HG03066 (cell line): ENCODE data around the gene GRIK4.
"Not testable (repeated sequence)": the region's sequence is repeated elsewhere in the genome, so short reads cannot be mapped to it uniquely, and the experiment has no call there.

Experiments used
- ATAC-seq: cut with Tn5 transposase; IDR thresholded peaks from one replicate; pipeline ENCODE4 v1.9.1; 2021; ENCODE audit warnings: low read depth; ENCODE audit not compliant: unreplicated experiment

GRIK4 gene

GRCh38 chr11:120720760-120721159 is 209.2 kb downstream of the GRIK4 start:
- ATAC-seq, result no peak

GRCh38 chr11:120722524-120722923 is 211.0 kb downstream of the GRIK4 start:
- no peak for ATAC-seq

DNA sequence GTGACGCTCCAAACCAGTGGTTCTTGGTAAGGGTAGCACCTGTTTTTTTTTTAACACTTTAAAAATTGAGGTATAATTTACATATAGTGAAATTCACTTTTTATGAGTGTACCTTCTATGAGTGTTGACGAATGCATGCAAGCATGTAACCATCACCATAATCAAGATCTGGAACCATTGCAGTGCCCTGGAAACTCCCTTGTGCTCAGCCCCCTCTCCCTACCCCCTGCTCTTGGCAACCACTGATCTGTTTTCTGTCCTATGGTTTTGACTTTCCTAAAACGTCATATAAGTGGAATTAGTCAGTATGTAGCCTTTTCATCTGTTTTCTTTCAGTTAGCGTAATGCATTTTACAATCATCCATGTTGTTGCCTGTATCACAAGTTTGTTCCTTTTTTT is 212.2 kb downstream of the GRIK4 start:
- no peak for ATAC-seq

GRCh38 chr11:120727752-120728151 is 216.2 kb downstream of the GRIK4 start:
- ATAC-seq, result no peak

GRCh38 chr11:120735035-120735434 is 223.5 kb downstream of the GRIK4 start:
- no peak for ATAC-seq

DNA sequence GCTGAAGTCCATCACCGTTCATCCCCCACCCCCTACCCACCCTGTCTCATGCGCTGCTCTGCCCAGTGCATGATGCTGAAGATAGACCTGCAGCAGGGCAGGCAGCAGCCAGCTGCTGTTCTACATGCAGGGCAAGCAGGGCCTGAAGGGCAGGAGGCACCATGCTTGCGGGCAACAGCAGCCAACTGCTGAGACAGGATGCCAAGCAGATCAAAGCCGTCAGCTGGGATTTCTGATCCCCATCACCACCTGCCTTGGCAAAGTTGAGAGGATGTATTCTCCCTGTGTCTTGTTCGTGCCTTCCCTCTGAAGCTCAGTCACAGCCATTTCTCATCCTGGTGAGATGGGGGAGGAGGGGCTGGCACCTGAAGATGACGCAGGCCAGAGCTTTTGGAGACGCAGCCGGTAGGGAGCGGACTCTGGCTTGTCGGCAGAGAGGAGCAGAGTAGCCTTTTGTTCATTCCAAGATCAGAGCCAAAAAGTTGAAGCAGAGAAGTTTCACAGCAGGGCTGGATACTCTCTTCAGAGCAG is 227.0 kb downstream of the GRIK4 start:
- no peak for ATAC-seq

GRCh38 chr11:120739780-120740179 is 228.2 kb downstream of the GRIK4 start:
- no peak for ATAC-seq

- ATAC-seq, result no peak
These were observed 228.8 kb downstream of the GRIK4 start for GRCh38 chr11:120740380-120740779.

DNA sequence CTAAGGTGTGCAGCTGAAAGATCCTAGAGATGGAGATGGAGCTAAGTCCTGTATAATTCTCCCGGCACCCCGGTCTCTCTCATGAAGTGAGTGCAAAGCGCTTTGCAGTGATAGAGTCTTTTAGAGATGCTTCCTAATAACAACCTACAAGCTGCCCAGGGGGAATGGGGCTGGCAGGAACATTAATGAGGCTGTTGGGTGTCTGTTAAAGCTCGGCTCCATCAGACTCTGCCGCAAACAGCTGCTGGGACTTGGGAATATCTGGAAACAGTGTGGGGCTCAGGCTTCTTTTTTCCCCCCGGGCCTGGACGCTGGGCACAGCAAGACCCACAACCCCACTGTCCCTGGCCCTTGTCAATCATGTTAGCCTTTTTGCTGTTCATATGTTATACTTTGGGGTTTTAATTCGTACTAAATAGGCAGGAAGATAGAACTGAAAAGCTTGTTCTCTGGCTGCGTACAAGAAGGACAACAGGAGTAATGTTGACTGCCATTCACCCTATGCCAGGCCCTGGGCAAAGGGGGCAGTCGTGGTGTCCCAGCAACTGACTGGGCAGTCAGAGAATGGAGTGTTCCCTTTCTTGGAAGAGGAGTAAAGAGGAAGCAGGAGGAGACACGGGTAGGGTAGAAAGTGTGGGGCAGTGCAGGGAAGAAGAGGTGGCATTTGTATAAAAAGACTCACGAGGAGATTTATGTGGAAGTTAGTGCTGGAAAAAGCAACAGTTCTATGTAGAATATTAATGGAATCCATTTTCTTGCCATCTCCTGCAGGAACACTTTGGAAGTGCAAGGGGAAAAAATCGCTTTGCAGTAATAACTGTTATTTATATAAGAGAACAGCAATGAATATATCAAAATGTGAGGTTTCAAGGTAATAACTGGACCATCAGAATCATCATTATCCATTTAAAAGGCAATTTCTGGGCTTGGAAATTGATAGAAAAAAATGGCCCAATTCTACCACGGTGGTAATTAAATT is 232.8 kb downstream of the GRIK4 start:
- ATAC-seq, result no peak

DNA sequence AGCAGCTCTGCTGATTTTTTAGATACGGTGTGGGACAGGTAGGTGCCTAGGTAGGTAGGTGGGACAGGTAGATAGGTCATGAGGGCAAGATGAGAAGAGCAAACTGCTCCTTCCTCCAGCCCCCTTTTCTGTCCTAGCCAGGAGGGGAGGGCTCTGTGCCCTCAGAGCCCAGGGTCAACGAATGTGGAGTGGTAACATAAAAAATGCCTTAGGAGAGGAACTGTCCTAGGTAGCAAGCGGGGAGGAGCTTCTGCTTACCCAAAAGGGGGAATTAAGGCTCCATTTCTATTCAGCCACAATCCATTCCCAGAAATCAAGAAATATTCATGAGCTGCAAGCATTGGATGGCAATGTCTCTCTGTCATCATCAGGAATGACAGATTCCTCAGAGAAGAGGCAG is 234.8 kb downstream of the GRIK4 start:
- ATAC-seq, result no peak

GRCh38 chr11:120746836-120747609 is 235.5 kb downstream of the GRIK4 start:
- no peak for ATAC-seq

DNA sequence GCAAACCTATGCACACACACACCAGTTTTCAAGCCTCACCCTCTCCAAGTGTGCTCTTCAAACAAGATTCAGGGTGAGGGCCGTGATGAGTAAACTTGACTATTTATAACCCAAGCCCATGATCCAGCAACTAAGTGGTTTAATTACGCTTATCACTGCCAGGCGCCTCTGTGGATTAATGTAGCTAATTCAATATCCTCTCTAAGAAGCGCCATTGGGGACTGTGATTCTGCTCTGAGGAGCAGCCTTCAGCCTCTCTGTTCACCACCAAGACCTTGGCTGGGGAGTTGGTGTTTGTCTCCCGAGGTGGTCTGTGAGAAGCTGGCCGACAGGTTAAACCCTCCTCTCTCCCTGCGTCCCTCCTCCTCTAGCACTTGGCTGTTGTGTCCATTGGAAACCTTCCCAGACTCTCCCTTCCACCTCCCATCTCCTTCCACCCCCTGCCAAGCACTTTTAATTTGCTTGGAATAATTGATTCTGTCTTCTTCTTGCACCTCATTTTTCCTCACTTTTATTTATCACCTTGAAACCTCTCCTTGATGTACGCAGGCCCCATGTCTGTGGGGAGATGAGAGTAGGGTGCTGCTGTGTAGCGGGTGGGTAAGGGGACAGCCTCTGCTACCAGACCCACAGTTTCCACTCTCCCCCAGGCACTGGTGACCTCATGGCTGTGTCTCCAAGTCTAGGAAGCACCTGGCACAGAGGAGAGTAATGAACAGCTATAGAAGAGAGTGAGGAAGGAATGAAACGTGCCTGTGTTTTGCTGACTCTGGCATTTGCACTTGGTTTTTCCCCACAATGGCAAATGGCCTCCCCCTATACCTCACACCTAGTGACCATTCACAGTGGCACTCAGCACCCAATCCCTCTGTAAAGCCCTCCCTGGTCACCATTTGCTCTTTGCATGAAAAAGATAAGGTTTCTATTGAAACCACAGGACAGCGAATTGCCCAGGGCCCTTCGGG is 236.6 kb downstream of the GRIK4 start:
- no peak for ATAC-seq

- ATAC-seq, result no peak
These were observed 237.8 kb downstream of the GRIK4 start for GRCh38 chr11:120749395-120749794.

DNA sequence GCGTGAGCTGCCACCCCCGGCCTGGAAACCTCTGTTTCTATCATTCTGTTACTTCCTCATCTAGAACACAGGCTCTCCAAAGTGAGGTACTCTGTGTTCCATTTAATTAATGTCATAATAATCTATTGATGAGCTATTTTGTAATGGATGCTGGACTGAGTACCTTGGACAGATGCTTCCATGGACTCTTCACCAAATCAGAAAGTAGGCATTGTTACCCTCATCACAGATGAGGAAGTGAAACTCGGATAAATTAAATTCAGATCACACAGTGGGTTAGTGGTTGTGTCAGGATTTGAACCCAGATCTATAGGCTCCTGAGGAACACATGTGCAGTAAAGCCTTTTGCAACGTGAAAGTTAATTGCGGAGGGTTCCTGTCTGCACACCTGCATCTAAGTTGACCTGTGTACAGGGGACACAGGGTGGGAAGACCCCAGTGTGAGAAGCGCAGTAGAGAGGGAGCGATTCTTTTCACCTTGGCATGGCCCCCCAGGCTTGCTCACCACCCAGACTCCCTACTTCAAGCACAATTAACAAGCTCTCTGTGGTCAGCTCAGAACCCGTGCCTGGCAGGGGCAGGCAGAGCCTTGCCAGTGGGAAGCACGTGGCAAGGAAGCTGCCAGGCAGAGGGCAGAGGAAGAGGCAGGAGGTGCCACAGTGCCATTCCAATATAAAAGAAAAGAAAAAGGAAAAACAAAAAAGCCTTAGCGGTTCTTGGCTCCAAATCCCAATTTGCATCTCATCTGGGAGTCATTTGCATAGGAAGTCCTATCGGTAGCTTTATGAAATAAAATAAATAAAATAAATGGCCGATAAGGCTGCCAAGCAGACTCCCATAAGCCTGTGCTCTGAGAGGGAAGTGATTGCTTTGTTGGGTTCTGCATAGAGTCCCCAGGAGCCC is 239.3 kb downstream of the GRIK4 start:
- no peak for ATAC-seq

GRCh38 chr11:120751550-120751949 is 240.0 kb downstream of the GRIK4 start:
- no peak for ATAC-seq

DNA sequence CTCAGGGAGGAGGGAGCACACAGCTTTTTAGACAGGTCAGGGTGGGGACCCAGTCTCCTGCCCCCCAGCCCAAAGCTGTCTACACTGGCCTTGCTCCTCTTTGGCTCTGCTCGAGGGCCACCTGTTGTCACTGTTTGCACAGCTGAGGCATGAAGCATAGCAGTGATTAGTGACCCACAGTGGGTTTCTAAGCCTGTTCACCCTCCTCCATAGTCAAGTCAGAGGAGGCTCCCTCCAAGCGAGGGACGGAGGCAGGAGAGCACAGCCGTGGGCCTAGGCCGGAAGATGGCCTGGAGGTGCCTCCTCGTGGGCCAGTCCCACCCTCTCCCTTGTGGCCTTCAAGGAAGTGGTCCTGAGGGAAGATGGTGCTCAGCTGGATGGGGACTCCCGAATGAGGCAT is 241.1 kb downstream of the GRIK4 start:
- ATAC-seq, result no peak

DNA sequence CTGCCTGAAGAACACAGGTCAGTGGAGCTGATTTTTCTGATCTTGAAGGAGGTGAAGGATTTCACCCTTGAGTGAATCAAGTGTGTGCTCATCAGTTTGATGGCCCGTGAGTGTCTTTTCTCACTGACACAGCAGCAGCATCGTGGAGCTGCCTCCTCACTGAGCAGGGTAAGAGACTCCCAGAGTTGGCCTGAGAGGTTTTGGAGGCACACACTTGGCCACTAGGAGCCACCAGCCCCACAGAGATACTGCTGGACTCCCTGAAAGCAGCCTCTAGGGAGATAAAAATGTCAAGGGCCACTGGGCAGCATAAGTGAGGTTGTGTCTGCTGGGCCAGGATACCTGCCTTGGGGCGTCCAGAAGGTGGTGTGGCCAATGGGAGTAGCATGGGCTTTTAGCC is 245.4 kb downstream of the GRIK4 start:
- no peak for ATAC-seq

DNA sequence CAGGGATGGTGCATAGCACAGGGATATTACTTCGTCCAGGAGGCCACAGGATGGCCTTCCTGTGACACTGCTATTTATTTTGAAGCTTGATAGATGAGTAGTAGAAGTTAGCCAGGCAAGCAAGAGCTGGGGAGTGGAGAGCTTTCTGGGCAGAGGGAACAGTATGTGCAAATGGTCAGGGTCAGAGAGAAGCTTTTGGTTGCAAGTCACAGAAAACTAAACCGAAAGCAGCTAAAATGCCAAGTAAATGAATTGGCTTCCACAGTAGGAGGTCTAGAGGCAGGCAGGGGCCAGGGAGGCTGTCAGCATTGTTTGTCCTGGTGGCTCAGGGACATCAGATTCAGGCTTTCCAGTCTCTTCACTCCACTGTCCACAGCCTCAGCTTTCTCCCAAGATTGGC is 247.5 kb downstream of the GRIK4 start:
- no peak for ATAC-seq

GRCh38 chr11:120765710-120766109 is 254.2 kb downstream of the GRIK4 start:
- ATAC-seq, result not testable (repeated sequence)
